HG02973 (cell line): Measurements from ENCODE around the gene CD82.
A peak's percentile ranks its signal among the peaks of the same experiment; 100 is the strongest.

Experiments
- ATAC-seq: cut with Tn5 transposase; IDR thresholded peaks from one replicate; pipeline ENCODE4 v1.9.1; 2021; ENCODE audit warnings: moderate library complexity; ENCODE audit not compliant: unreplicated experiment

The CD82 gene

DNA sequence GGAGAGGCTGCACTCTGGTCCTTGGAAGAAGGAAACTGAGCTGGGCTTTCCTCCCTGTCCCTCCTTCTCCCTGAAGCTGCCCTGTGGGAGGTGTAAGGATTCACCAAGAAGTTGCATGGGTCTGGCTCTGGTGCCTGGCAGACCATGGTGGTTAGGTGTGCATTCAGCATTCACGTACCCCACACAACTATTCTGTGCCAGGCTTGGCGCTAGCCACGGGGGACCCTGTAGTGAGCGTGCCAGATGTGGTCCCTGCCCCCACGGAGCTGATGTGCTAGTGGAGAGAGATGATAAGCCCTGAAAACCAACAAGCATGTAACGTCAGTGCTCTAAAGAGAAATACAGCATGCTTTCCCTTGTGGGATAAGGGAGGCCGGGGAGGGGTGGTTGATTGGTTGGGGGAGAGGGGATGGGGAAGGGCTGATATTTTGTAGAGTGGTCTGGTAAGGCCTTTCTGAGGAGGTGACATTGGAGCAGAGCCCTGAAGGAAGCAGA is 48.9 kb downstream of the CD82 start:
- ATAC-seq = no peak

DNA sequence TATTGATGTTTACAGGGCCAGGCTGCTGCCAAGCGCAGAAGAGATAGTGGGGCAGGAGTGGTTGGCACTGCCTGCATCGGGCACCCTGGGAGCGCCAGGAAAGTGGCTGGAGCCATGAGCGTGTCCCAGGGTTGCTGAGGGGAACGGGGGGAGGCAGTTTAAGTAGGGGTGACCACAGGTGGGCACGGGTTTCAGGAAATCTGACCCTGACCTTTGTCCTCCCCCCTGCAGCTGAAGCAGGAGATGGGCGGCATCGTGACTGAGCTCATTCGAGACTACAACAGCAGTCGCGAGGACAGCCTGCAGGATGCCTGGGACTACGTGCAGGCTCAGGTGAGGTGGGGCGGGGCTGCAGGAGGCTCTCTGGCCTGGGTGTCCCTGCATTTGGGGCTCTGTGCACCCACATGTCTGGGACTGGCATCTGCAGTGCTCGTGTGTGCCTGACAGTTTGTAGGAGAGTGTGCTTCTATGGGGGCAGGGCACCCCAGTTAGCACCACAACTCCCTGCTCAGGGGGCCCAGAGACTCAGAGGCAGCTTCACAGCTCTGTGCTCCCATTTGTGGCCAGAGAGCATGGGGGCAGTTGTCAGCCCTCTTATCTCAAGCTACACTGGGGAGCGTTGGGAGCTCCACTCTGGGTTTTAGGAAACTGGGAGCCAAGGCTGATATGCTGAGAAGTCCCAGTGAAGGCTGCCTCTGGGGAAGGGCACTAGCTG is 49.7 kb downstream of the CD82 start:
- no peak for ATAC-seq

DNA sequence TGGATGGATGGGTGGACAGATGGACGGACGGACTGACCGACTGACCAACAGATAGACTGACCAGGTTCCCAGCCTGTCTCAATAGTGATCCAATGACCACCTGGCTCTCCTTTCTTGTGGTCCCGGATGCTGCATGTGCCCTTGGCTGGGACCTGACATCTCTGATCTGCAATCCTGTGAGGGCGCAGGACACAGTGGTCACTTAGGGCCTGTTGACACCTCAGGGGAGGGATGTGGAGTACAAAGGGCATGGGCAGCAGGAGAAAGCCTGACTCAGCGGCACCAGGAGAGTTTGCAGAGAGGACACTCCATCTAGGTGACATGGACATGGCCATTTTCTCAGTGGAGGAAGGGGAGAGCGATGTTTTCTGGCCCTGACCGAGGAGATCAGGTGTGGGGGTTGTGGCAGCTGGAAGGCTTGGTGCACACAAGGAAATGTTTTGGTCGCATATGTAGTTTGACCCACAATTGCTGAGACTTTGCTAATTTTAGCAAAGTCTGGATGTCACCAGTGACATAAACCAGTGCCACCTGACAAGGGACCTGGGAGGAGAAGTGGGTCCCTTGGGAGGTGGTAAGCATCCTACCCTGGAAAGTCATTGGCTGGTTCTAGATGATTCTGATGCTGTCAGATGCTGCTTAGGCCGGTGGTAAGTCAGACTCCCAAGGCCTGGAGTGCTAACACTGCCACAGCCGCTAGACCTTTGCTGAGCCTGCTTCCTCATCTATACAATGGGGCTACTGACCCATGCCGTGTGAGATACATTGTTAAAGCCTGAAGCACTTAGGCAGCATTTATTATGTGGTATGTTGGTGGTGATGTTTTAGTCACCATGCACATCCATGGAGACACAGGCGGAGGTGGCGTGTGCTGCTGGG is 50.7 kb downstream of the CD82 start:
- no peak for ATAC-seq

DNA sequence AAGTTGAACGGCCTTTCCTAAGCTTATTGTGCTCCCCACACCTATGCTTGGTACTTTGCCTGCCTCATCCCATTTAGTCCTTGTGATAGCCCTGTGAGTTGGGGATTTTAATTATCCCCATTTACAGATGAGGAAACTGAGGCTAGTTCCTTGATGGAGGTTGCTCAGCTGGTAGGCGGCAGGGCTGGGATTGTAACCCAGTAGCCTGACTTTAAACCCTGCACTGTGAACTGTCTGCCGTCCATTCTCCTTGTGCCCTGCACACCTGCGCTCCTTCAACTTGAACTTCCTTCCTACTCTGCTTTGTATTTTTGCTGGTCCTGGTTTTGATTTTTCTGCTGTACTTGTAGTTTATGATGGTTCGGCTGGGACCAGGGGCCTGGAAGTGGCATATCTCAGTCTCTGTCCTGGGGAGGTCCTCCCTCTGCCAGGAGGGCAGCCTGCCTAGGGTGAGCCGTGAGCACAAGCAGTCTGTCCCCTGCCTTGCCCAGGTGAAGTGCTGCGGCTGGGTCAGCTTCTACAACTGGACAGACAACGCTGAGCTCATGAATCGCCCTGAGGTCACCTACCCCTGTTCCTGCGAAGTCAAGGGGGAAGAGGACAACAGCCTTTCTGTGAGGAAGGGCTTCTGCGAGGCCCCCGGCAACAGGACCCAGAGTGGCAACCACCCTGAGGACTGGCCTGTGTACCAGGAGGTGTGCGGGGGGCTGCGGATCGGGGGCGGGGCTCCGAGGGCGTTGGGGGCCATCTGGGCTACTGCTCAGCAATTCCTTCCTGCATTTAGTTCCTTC is 52.4 kb downstream of the CD82 start:
- no peak for ATAC-seq

DNA sequence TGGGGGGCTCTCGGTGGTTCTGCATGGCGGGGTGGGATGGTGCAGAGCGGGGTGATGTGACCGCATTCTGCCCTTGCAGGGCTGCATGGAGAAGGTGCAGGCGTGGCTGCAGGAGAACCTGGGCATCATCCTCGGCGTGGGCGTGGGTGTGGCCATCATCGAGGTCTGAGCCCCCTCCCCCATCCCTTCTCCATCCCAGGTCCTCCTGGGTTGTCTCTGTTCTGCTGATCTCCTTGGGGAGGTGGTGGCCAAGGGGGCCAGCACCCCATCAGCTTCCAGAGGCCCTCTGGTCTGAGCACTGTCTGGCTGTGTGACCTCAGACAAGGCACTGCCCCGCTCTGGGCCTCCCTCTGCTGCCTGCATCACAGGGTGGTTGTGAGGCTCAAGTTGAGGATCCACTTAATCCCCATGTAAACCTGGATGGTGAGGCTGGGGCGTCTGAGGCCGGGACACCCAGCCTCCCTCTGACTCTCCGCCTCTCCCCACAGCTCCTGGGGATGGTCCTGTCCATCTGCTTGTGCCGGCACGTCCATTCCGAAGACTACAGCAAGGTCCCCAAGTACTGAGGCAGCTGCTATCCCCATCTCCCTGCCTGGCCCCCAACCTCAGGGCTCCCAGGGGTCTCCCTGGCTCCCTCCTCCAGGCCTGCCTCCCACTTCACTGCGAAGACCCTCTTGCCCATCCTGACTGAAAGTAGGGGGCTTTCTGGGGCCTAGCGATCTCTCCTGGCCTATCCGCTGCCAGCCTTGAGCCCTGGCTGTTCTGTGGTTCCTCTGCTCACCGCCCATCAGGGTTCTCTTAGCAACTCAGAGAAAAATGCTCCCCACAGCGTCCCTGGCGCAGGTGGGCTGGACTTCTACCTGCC is 53.3 kb downstream of the CD82 start:
- ATAC-seq = no peak

DNA sequence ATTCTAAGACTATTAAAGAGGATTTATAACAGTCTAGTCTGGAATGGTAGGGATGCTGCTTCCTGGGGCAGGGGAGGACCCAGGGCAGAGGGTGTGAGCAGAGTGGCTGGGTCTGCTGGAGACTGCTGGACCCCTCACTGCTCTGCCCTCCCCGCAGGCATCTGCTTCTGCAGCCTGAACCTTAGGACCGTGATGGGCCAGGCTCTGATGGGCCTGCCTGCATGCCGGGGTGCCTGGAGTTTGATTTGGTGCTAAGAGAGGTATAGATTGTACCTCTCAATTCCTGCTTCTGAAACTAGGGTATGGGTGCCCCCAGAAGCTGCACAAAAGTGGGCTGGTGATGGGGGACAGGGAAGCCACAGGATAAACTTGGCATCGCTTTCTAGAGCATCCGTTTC is 54.9 kb downstream of the CD82 start:
- no peak for ATAC-seq

DNA sequence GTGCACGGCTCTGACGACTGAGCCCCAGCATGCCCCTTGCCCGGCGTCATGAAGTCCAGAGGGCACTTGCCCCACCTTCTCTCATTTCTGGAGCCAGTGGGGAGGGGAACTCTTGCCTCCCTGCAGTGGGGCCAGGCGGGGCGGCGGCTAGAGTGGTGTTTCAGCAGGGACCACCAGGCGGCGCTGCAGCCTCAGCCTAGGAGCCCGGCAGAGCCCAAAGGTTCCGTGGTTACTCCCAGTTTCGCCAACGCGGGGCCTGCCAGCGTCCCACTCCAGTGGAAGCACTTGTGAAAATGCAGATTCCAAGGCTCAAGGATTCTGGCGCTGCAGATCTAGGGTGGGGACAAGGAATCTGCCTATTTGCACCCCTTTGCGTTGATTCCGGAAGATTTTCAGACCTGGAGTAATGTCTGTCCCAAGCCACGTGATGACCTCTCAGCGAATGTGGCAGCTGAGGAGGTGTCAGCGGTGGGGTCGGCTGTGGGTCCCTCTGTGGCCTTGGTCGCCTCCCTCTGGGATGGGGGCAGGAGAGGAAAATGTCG is 55.7 kb downstream of the CD82 start:
- ATAC-seq = no peak

DNA sequence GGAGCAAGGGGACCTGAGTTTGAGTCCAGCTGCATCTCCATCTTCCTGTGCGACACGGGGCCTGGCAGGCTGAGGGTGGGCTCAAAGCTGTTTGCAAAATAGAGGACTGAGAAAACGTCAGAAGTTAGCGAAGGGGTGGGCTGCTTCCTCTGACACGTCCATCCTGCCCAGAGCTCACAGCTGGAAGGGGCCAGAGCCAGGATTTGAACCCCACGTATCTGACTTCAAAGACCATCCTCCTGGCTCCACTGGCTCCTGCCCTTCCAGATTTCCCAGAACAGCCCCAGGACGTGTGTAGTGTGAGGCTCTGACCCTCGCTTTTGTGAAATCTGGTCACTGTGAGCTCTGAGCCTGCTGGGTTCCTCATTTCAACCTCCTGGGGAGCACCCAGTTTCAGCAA is 56.3 kb downstream of the CD82 start:
- no peak for ATAC-seq

DNA sequence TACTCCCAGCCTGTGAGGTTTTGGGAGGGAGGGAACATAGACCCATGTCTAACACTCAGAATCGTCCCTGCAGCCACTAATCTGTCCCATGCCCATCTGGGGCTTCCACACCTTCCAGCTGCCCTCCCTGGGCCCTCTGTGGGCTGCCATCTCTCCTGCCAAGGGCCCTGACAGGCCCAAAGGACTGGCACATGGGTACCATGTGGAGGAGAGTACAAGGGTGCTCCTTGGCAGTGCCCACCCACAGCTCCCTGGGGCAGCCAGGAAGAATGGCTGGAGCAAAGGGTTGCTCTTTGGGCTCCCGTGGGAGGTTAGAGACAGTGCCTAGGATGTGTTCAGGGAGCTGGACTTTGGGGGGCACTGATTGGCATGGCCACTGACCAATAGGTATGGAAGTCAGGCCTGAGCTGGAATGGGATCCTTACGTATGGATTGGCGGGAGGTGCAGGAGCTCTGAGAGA is 56.8 kb downstream of the CD82 start:
- no peak for ATAC-seq

DNA sequence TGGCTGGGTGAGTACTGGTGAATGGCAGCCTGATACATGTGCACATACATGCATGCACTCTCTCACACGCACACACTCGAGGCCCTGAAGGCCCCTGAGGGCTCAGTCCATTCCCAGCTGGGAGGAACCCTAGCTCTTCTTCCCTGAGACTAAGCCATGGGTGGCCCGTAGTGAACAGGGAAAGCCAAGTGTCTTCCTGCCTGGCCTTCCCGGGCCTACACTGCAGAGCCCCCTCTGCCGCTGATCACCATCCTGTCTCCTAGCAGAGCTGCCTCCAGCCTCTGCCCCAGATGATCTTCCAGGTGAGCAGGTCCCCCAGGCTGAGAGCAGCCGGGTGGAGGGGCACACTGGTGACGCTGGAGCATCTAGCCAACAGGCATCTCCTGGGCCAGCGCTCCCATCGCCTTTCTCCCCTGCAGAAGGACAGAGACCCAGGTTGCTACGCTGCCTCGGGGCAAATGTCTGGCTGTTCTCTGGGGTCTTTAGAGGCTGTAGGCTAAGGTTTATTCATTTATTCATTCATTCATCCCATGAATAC is 57.3 kb downstream of the CD82 start:
- ATAC-seq = no peak

DNA sequence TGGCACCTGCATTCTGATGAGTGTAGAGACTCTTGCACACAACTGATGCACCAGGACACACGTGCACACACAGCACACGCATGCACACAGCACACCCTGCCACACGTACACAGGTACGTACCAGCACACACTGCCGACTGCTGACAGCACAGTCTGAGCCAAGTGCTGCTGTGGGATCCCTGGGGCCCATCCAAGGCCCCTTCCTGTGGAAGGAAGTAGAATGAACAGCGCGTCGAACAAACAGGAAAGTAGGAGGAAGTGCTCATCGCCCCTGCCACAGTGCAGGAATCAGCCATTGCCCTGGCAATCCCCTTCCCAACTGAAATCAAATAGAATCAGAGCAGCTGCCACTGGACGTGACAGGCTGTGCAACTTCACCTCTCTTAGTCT is 57.9 kb downstream of the CD82 start:
- ATAC-seq = no peak

DNA sequence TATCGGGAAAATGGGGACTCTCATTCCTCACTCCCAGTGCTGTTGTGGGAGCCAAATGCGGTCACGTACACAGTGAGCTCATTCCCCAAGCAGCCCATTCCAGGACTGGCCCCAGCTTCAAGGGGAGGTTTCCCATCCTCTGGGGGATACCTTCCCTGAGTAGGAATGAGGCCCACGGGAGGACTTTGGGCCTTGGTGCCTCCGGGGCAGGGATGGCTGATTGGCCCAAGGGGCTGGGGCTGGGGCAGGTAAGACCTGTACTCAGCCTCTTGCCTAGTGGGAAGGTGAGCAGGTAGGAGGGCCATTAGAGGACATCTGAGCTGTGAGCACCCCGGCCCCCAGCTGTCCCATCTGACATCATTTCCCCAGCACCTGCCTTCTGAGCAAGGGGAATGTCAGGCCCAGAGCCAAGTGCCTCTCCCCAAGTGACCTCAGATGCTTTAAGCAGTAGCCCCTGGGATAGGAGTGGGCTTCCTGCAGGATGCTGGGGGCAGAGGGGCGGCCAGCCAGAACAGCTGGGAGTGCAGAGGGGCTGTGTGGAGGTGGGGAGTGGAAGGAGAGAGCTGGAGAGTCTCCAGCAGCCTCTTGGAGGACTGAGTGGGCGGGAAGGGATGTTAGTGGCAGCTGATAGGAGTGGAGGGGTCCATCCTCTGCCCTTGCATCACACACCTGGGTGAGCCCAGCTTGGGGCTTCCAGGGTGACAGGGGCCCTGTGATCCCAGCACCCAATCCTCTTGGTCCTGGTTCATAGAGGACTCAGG is 58.4 kb downstream of the CD82 start:
- ATAC-seq = no peak

DNA sequence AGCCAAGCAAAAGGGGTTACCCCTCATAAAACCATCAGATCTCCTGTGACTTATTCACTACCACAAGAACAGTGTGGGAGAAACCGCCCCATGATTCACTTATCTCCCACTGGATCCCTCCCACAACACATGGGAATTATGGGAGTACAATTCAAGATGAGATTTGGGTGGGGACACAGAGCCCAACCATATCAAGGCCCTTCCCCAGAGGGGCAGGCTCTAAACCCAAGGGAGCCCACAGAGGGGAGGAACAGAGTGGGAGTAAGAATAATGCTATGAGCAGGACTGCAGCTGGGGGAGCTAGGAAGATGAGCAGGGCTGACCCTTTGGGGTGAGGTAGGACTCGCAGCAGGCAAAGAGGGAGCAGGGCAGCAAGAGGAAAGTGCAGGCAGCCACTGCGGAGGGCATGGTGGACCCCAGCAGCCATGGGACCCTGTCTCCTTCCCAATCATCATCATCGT is 59.3 kb downstream of the CD82 start:
- ATAC-seq = no peak

DNA sequence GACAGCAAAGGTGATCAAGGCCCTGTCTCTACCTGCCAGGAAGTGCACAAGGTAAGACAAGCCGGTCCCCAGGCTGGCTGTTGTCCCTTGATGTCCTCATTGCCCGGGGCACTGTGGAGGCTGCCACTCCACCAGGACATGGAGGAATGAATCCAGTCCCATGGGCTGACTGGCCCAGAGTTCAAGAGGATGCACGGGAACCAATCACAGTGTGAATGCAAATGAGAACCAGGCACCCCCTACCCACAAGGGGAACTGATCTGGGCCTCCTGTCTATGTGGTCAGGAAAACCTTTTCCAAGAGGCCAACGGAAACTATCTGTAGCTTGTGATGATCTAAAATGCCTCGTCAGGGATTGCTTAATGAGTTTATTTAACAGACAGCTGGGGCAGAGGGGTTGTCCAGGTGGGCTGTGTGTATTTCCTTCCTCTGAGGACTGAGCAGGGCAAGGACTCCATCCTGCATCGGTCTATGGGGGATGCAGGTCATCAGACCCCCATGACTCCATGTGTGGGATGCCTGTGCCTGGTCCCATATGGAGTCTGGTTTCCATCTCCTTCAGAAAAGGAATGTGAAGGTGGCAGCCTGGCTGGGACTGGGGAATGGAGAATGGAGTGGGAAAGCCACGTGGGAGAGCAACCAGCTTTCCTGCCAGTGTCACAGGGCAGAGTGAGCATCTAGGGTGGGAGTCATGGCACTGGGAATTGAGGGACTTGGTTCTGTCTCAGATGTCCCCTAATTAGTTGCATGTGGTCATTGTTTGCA is 60.5 kb downstream of the CD82 start:
- ATAC-seq = no peak

DNA sequence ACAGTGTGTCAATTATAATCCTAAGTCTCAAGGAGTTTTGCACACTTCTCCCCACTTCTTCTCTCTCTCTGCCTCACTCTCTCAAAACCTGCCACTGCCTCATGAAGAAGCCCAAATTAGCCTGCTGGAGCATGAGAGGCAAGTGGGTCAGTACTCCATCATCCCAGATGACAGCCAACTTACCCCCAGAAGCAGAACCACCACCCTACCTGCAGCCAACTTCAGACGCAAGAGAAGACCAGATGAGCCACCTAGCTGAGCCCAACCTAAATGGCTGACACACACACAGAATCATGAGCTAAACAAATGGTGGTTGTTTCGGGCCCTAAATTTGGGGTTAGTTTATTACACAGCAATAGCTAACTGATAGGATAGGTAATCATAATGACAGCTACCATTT is 61.2 kb downstream of the CD82 start:
- no peak for ATAC-seq

DNA sequence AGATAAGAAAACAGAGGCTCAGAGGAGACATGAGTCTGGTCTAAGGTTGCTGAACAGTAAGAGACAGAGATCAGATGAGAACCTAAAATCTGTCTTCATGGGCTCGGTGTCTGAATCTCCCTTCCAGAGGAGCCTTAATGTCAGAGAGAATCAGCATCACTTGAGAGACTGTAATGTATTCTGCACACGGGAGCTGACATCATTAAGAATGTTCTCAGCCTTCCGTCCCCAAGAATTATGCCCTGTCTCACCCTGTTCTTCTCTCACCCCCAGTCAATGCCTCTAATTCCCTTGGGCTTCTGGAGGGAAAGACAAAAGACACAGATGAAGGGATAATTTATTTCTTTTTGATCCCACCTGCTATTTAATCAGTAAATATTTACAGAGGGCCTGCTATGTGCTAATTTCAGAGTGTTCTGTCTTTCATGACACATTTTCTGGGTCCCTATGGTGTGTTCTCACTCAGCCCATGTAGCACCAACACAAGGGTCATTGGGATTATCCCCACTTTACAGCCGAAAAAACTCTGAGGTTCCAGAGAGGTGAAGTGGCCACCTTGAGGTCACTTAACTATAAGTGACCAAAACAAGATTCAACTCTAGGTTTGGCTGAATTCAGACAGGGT is 61.8 kb downstream of the CD82 start:
- ATAC-seq = no peak

DNA sequence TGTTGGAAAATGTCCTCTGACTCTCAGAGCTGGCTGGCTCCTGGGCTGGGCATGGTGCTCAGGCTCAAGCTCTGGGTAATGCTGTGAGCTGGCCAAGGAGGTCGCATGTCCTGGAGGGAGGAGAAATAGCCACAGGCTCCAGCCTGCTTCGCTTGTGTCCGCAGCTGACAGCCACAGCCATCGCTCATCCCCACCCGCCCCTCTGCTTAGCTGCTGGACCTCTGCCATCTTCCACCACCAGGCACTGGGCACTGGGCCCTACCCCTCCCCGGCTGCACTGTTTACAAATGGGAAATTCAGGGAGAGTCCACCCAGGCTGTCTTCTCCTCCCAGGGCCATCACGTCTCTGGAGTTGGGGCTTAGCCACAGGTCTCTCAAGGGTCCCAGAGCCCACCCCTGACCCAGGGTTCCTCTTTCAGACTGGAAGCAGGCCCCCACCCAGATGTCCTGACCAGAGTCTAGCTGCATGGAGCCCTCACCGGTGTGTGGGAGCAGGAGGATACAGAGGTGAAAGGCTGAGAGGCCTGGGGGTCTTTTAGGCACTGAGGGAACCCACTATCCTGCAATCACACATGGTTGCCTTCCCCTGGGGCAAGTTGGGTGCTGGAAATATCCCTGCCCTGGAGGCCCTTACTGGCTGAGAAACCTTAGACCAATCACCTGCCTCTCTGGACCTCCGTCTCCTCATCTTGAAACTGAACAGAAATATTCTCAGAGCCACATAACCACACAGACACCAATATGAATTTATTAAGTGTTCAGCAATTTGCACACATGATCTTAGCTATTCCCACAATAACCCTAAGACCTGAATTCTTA is 62.7 kb downstream of the CD82 start:
- peak; percentile 64 for ATAC-seq
